ENCODE data around the gene TGFBRAP1. TPM values are rescaled to one million over a fixed set of nuclear protein-coding genes. Genes with fewer than 3 reads are reported as not detected.

The TGFBRAP1 gene
- total RNA-seq, 1 experiment from 2014 or later = 19.3 TPM

GRCh38 chr2:105291981-105292380, 37.6 kb downstream of the TGFBRAP1 start:
- H3K4me1 Mint-ChIP-seq (ENCODE audit: insufficient read depth, unreplicated experiment) = peaks cover 10% of the 10 kb centered on the region
- DNase-seq (ENCODE audit: unreplicated experiment) = no peak
- ChIA-PET POLR2A (interaction anchor here (0.7 to 1.2 kb wide), 2 partner anchors 254 to 558 kb away, joined by 3 read pairs; partner anchors contain the start of gene MRPS9), CTCF (interaction anchor here (0.7 to 4.0 kb wide), 5 partner anchors 10 to 263 kb away, joined by 3 to 20 read pairs (median 4); no protein-coding TSS in a partner anchor)
- no TSS peak for BruUV-seq (replicated peaks)
- TF ChIP-seq, protein P1, sequence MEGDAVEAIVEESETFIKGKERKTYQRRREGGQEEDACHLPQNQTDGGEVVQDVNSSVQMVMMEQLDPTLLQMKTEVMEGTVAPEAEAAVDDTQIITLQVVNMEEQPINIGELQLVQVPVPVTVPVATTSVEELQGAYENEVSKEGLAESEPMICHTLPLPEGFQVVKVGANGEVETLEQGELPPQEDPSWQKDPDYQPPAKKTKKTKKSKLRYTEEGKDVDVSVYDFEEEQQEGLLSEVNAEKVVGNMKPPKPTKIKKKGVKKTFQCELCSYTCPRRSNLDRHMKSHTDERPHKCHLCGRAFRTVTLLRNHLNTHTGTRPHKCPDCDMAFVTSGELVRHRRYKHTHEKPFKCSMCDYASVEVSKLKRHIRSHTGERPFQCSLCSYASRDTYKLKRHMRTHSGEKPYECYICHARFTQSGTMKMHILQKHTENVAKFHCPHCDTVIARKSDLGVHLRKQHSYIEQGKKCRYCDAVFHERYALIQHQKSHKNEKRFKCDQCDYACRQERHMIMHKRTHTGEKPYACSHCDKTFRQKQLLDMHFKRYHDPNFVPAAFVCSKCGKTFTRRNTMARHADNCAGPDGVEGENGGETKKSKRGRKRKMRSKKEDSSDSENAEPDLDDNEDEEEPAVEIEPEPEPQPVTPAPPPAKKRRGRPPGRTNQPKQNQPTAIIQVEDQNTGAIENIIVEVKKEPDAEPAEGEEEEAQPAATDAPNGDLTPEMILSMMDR (IDR thresholded peaks at IDR 0.05; ENCODE audit: unreplicated experiment) = no peak
- H3K4me3 Mint-ChIP-seq (ENCODE audit: unreplicated experiment) = no peak overlapping the region
- no peaks in the 10 kb centered on the region for H3K9me3 Mint-ChIP-seq (ENCODE audit: unreplicated experiment)
- intact Hi-C loops (cut with micrococcal nuclease) = no loop called here
- H3K36me3 Mint-ChIP-seq (ENCODE audit: insufficient read depth, unreplicated experiment) = peaks cover 42% of the 10 kb centered on the region
- no peak overlapping the region for H3K27ac Mint-ChIP-seq (ENCODE audit: low read depth, unreplicated experiment)
- H3K27me3 Mint-ChIP-seq (ENCODE audit: insufficient read depth, unreplicated experiment) = no peaks in the 10 kb centered on the region

GRCh38 chr2:105290981-105291660, 38.4 kb downstream of the TGFBRAP1 start:
- Mint-ChIP-seq H3K4me3 (ENCODE audit: unreplicated experiment) (no peak overlapping the region), H3K27ac (ENCODE audit: low read depth, unreplicated experiment) (peak overlapping the region; percentile 58), H3K9me3 (ENCODE audit: unreplicated experiment) (no peaks in the 10 kb centered on the region), H3K27me3 (ENCODE audit: insufficient read depth, unreplicated experiment) (no peaks in the 10 kb centered on the region), H3K4me1 (ENCODE audit: insufficient read depth, unreplicated experiment) (peaks cover 8% of the 10 kb centered on the region), H3K36me3 (ENCODE audit: insufficient read depth, unreplicated experiment) (peaks cover 41% of the 10 kb centered on the region)
- intact Hi-C loops (cut with micrococcal nuclease) = no loop called here
- DNase-seq (ENCODE audit: unreplicated experiment) = peak; percentile 5
- ChIA-PET CTCF (no interaction called here), POLR2A (no interaction called here)
- TF ChIP-seq, protein P1 (IDR thresholded peaks at IDR 0.05; ENCODE audit: unreplicated experiment) = no peak
- no TSS peak for BruUV-seq (replicated peaks)

GRCh38 chr2:105288133-105288532, 41.4 kb downstream of the TGFBRAP1 start:
- Mint-ChIP-seq H3K27ac (ENCODE audit: low read depth, unreplicated experiment) (no peak overlapping the region), H3K27me3 (ENCODE audit: insufficient read depth, unreplicated experiment) (no peaks in the 10 kb centered on the region), H3K36me3 (ENCODE audit: insufficient read depth, unreplicated experiment) (peaks cover 42% of the 10 kb centered on the region), H3K4me1 (ENCODE audit: insufficient read depth, unreplicated experiment) (peaks cover 8% of the 10 kb centered on the region), H3K9me3 (ENCODE audit: unreplicated experiment) (no peaks in the 10 kb centered on the region), H3K4me3 (ENCODE audit: unreplicated experiment) (no peak overlapping the region)
- DNase-seq (ENCODE audit: unreplicated experiment) = no peak
- CTCF ChIA-PET = interaction anchor here (0.7 to 1.4 kb wide), 4 partner anchors 11 to 234 kb away, joined by 3 to 5 read pairs (median 3); no protein-coding TSS in a partner anchor
- POLR2A ChIA-PET = no interaction called here
- no TSS peak for BruUV-seq (replicated peaks)
- TF ChIP-seq, protein P1 (IDR thresholded peaks at IDR 0.05; ENCODE audit: unreplicated experiment) = no peak
- intact Hi-C loops (cut with micrococcal nuclease) = no loop called here

DNA sequence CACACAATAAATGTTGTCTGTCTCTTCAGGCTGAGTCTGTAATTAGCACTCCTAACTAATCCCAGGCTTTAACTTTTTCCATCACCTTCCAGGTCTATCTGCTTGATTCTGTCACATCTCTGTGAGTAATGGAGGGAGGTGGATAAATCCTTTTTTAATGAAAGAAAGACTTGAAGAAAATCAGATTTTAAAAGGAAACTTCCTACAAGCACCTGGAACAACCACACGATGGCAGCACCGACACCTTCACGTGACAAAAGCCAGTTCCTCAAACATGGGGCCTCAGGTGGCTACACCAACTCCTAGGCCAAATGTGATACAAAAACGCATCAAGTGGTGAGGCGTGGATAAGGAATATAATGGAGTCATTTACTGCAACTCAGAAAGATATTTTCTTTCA, 41.8 kb downstream of the TGFBRAP1 start:
- Mint-ChIP-seq H3K27ac (ENCODE audit: low read depth, unreplicated experiment) (no peak overlapping the region), H3K36me3 (ENCODE audit: insufficient read depth, unreplicated experiment) (peaks cover 44% of the 10 kb centered on the region), H3K9me3 (ENCODE audit: unreplicated experiment) (no peaks in the 10 kb centered on the region), H3K4me3 (ENCODE audit: unreplicated experiment) (no peak overlapping the region), H3K27me3 (ENCODE audit: insufficient read depth, unreplicated experiment) (no peaks in the 10 kb centered on the region), H3K4me1 (ENCODE audit: insufficient read depth, unreplicated experiment) (peaks cover 8% of the 10 kb centered on the region)
- POLR2A ChIA-PET = no interaction called here
- TF ChIP-seq, protein P1 (IDR thresholded peaks at IDR 0.05; ENCODE audit: unreplicated experiment) = no peak
- DNase-seq (ENCODE audit: unreplicated experiment) = peak; percentile 50
- BruUV-seq (replicated peaks) = no TSS peak
- CTCF ChIA-PET = interaction anchor here (0.7 to 1.4 kb wide), 3 partner anchors 12 to 235 kb away, joined by 3 to 5 read pairs (median 3); no protein-coding TSS in a partner anchor
- intact Hi-C loops (cut with micrococcal nuclease) = no loop called here
